Lung (tissue), 12 donors: ENCODE results near the gene CMTM3. TPM values are rescaled to one million over a fixed set of nuclear protein-coding genes. Genes with fewer than 3 reads are reported as not detected.
"Not testable (repeated sequence)": the region's sequence is repeated elsewhere in the genome, so short reads cannot be mapped to it uniquely, and the experiment has no call there.

Source experiments
- ATAC-seq: fragments of 200-7000 bp; cut with Tn5 transposase; one replicate; pipeline ENCODE4 v1.9.1; 2020; ENCODE audit warnings: moderate number of reproducible peaks; ENCODE audit not compliant: insufficient read depth, low FRiP score
- DNase-seq, 3 donors: peaks; one replicate each; pipeline ENCODE4 v3.0.0-alpha.2; 2013 to 2017
- H3K27ac ChIP-seq, 2 donors: one replicate each; pipeline ENCODE4 v1.5.1; 2013; ENCODE audit warnings: mild to moderate bottlenecking in 2 of 2, moderate library complexity in 2 of 2, control low read depth in 1 of 2, inconsistent platforms in 1 of 2, low read depth in 1 of 2, low read length in 1 of 2
- H3K27me3 ChIP-seq, 3 donors: one replicate each; pipeline ENCODE4 v1.5.1; 2013; ENCODE audit warnings: low read length in 2 of 3; ENCODE audit not compliant: control insufficient read depth in 3 of 3, insufficient read depth in 3 of 3
- H3K36me3 ChIP-seq, 4 donors: one replicate each; pipeline ENCODE4 v1.5.1; 2013; ENCODE audit warnings: low read length in 4 of 4, mild to moderate bottlenecking in 1 of 4, moderate library complexity in 1 of 4; ENCODE audit not compliant: control insufficient read depth in 4 of 4, insufficient read depth in 4 of 4
- H3K4me1 ChIP-seq, 5 donors: one replicate each; pipeline ENCODE4 v1.5.1; 2013; ENCODE audit warnings: low read length in 5 of 5, mild to moderate bottlenecking in 2 of 5, moderate library complexity in 1 of 5; ENCODE audit not compliant: control insufficient read depth in 5 of 5, insufficient read depth in 5 of 5
- H3K4me3 ChIP-seq: one replicate; pipeline ENCODE4 v1.5.1; 2013; ENCODE audit warnings: mild to moderate bottlenecking, control low read depth, moderate library complexity
- H3K9ac ChIP-seq, 2 donors: one replicate each; pipeline ENCODE4 v1.5.1; 2013; ENCODE audit warnings: low read length in 2 of 2, control low read depth in 1 of 2; ENCODE audit not compliant: insufficient read depth in 1 of 2
- H3K9me3 ChIP-seq, 4 donors: one replicate each; pipeline ENCODE4 v1.5.1; 2013; ENCODE audit warnings: low read length in 3 of 4, mild to moderate bottlenecking in 1 of 4, moderate library complexity in 1 of 4; ENCODE audit not compliant: control insufficient read depth in 4 of 4, insufficient read depth in 3 of 4
- CTCF ChIP-seq: IDR thresholded peaks from 2 replicates; pipeline ENCODE4 v1.5.1; 2012; ENCODE audit warnings: mild to moderate bottlenecking; ENCODE audit errors: control extremely low read depth, extremely low read depth
- WGBS, 2 donors: extraction: QIAGEN DNeasy Blood & Tissue Kit; methylation state at CpG; one replicate each; pipeline ENCODE4 v1.1.7; 2013; 5-methylcytosine and 5-hydroxymethylcytosine counted together
- polyA plus RNA-seq, 2 donors: library from polyadenylated mRNA; stranded (reverse); fragments of 200-250 nt; gene quantifications; one replicate each; pipeline ENCODE4 v1.2.1, GENCODE V29; 2013
- total RNA-seq, 2 donors: library from RNA; depleted of rRNA in 1 of 2; stranded (reverse); fragments of >200 nt in 1 of 2; gene quantifications; one replicate each; pipeline ENCODE4 v1.2.1, GENCODE V29; 2014 to 2021
- donor health status: control.
- donor health status: control.
- donor health status: Bipolar disorder and iron deficiency.
- donor health status: healthy.
- donor health status: DM: yes; HTN: yes; CAD: no.

Gene CMTM3
- total and polyA plus RNA-seq, 4 donors: 19.8 to 46.4 (median 31.4) TPM

DNA sequence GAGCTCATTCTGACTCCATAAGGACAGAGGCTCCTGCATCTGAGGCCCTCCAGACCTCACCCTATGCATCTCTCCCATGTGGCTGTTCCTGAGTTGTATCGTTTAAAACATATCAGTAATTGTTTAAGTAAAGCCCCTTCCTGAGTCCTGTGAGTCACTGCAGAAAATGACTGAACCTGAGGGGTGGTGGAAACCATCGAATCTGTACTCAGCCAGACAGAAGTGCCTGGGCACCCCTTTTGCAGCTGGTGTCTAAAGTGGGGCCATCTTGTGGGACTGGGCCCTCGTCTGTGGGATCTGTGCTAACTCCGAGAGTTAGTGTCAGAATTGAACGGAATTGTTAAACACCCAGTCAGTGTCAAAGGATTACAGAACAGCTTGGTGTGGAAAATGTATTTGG, 25.4 kb downstream of the CMTM3 start:
- peaks cover 0 to 1% (median 0%) of the 10 kb centered on the region in 5 donors for H3K4me1 ChIP-seq
- H3K4me3 ChIP-seq: no peak overlapping the region
- H3K9me3 ChIP-seq: no peaks in the 10 kb centered on the region
- no peak for TF ChIP-seq CTCF
- H3K27me3 ChIP-seq: no peaks in the 10 kb centered on the region
- H3K9ac ChIP-seq: no peak overlapping the region
- WGBS, 2 donors: 90 to 97% methylated on average over 5 of the region's 5 CpGs
- peaks cover 0 to 3% (median 1%) of the 10 kb centered on the region in 4 donors for H3K36me3 ChIP-seq
- H3K27ac ChIP-seq: no peak overlapping the region
- DNase-seq (no peak), ATAC-seq (no peak)

DNA sequence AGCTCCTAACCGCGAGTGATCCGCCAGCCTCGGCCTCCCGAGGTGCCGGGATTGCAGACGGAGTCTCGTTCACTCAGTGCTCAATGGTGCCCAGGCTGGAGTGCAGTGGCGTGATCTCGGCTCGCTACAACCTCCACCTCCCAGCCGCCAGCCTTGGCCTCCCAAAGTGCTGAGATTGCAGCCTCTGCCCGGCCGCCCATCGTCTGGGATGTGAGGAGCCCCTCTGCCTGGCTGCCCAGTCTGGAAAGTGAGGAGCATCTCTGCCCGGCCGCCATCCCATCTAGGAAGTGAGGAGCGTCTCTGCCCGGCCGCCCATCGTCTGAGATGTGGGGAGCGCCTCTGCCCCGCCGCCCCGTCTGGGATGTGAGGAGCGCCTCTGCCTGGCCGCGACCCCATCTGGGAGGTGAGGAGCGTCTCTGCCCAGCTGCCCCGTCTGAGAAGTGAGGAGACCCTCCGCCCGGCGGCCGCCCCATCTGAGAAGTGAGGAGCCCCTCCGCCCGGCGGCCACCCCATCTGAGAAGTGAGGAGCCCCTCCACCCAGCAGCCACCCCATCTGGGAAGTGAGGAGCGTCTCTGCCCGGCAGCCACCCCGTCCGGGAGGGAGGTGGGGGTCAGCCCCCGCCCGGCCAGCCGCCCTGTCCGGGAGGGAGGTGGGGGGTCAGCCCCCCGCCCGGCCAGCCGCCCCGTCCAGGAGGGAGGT, 26.2 kb downstream of the CMTM3 start:
- not testable (repeated sequence) for H3K9me3 ChIP-seq, DNase-seq, H3K9ac ChIP-seq, H3K36me3 ChIP-seq, H3K27me3 ChIP-seq, ATAC-seq, H3K27ac ChIP-seq, H3K4me3 ChIP-seq, H3K4me1 ChIP-seq
- 88 to 96% methylated on average over 9 to 32 of the region's 49 CpGs for WGBS, 2 donors

GRCh38 chr16:66631558-66631957, 27.1 kb downstream of the CMTM3 start:
- H3K4me3 ChIP-seq, H3K9me3 ChIP-seq, H3K9ac ChIP-seq, H3K27ac ChIP-seq, H3K27me3 ChIP-seq, ATAC-seq, H3K4me1 ChIP-seq, H3K36me3 ChIP-seq, DNase-seq: not testable (repeated sequence)
- 75 to 96% methylated on average over 3 of the region's 4 CpGs for WGBS, 2 donors

DNA sequence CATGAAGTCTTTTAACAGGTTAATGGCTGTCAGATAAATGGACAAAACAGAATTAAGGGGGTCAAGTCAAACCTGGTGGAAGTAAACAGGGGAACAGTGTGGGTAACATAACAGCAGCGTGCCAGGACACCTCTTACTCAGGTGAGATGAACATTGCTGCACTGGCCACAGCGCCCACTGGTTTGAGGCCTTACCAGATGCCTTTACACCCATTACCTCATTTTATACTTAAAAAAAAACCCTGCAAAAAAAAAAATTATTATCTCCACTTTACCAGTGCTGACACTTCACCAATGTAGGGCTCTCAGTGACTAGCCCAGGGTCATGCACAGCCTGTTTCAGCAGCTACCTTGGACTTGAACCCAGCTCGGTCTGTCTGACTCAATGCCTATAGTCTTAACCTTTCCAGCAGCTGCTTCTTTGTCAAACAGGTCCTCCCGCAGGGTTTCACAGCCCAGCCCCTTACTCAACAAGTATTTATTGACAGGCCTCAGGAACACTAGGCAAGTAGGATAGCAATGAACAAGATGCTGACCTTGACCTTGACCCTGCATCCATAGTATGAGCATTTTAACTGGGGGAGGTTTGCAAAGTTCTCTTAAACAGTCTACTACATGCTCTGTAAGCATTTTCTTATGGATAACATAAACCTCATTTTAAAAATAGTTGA, 30.2 kb downstream of the CMTM3 start:
- H3K9ac ChIP-seq: no peak overlapping the region
- no peak overlapping the region for H3K27ac ChIP-seq
- peaks cover 0 to 4% (median 0%) of the 10 kb centered on the region in 5 donors for H3K4me1 ChIP-seq
- no peak for TF ChIP-seq CTCF
- H3K4me3 ChIP-seq: no peak overlapping the region
- DNase-seq (no peak), ATAC-seq (no peak)
- H3K27me3 ChIP-seq: no peaks in the 10 kb centered on the region
- no peaks in the 10 kb centered on the region for H3K9me3 ChIP-seq
- peaks cover 0 to 5% (median 2%) of the 10 kb centered on the region in 4 donors for H3K36me3 ChIP-seq
- 95 to 96% methylated on average over 4 of the region's 4 CpGs for WGBS, 2 donors
